Activated T-helper 1 cell treated with anti-CD3 and anti-CD28 coated beads, Interleukin-12 subunit alpha, Interleukin-12 subunit beta, Interleukin-2, Interleukin-4 antibody, amounts not matched to agents 30 ng/mL and 10 ng/mL and 1 ng/mL, durations not matched to agents 14 hours and 24 hours and 36 hours (primary cell): ENCODE results near the gene SSTR4. TPM values are rescaled to one million over a fixed set of nuclear protein-coding genes. Genes with fewer than 3 reads are reported as not detected.

Experiments used
- DNase-seq: peaks from one replicate; pipeline ENCODE4 v3.0.0; 2021; ENCODE audit warnings: low spot score
- H3K27ac Mint-ChIP-seq: one replicate; pipeline ENCODE4 v1.8.0; 2021; ENCODE audit warnings: mild to moderate bottlenecking, mixed read lengths
- H3K27me3 Mint-ChIP-seq: one replicate; pipeline ENCODE4 v1.8.0; 2022; ENCODE audit warnings: mild to moderate bottlenecking, moderate library complexity, mixed read lengths; ENCODE audit not compliant: insufficient read depth
- H3K36me3 Mint-ChIP-seq: one replicate; pipeline ENCODE4 v1.8.0; 2021; ENCODE audit warnings: low read depth, mixed read lengths
- H3K4me1 Mint-ChIP-seq: one replicate; pipeline ENCODE4 v1.8.0; 2021; ENCODE audit warnings: low read depth, mixed read lengths
- H3K4me3 Mint-ChIP-seq: one replicate; pipeline ENCODE4 v1.8.0; 2021; ENCODE audit warnings: mild to moderate bottlenecking, moderate library complexity, mixed read lengths
- H3K9me3 Mint-ChIP-seq: one replicate; pipeline ENCODE4 v1.8.0; 2021; ENCODE audit warnings: mixed read lengths
- intact Hi-C: fragments of 100-400 bp; cut with micrococcal nuclease; formaldehyde crosslinking; loops from one replicate; pipeline ENCODE4 v1.15.1; 2024
- total RNA-seq: library from RNA; stranded (reverse); gene quantifications from 2 replicates; pipeline ENCODE4 v1.2.3, GENCODE V29; 2022

Gene SSTR4
- total RNA-seq, 1 donor from 2014 or later: not detected

- H3K36me3 Mint-ChIP-seq: peaks cover 2% of the 10 kb centered on the region
- no peak for DNase-seq
- no peak overlapping the region for H3K4me3 Mint-ChIP-seq
- intact Hi-C loops: loop anchor here (1.0 to 5.0 kb wide), 2 partner anchors 146 to 184 kb away; no protein-coding TSS in a partner anchor
- no peak overlapping the region for H3K27ac Mint-ChIP-seq
- no peaks in the 10 kb centered on the region for H3K4me1 Mint-ChIP-seq
- H3K9me3 Mint-ChIP-seq: no peaks in the 10 kb centered on the region
- H3K27me3 Mint-ChIP-seq: peaks cover 64% of the 10 kb centered on the region
Measured at GRCh38 chr20:23050847-23051627, 15.9 kb downstream of the SSTR4 start.

GRCh38 chr20:23052904-23053303 is 17.8 kb downstream of the SSTR4 start:
- intact Hi-C loops: loop anchor here (5.0 kb wide), 1 partner anchor 144 kb away; no protein-coding TSS in a partner anchor
- no peak for DNase-seq
- no peaks in the 10 kb centered on the region for H3K9me3 Mint-ChIP-seq
- peaks cover 61% of the 10 kb centered on the region for H3K27me3 Mint-ChIP-seq
- H3K36me3 Mint-ChIP-seq: no peaks in the 10 kb centered on the region
- H3K27ac Mint-ChIP-seq: no peak overlapping the region
- H3K4me1 Mint-ChIP-seq: no peaks in the 10 kb centered on the region
- no peak overlapping the region for H3K4me3 Mint-ChIP-seq

GRCh38 chr20:23058240-23058639 is 23.1 kb downstream of the SSTR4 start:
- Mint-ChIP-seq H3K4me3 (no peak overlapping the region), H3K36me3 (no peaks in the 10 kb centered on the region), H3K9me3 (no peaks in the 10 kb centered on the region), H3K4me1 (no peaks in the 10 kb centered on the region), H3K27me3 (peaks cover 38% of the 10 kb centered on the region), H3K27ac (no peak overlapping the region)
- intact Hi-C loops: no loop called here
- no peak for DNase-seq

- Mint-ChIP-seq H3K4me1 (no peaks in the 10 kb centered on the region), H3K36me3 (no peaks in the 10 kb centered on the region), H3K9me3 (no peaks in the 10 kb centered on the region), H3K4me3 (no peak overlapping the region), H3K27me3 (peaks cover 32% of the 10 kb centered on the region), H3K27ac (no peak overlapping the region)
- DNase-seq: no peak
- intact Hi-C loops: no loop called here
Measured at GRCh38 chr20:23059001-23059400, 23.9 kb downstream of the SSTR4 start.

- no peaks in the 10 kb centered on the region for H3K9me3 Mint-ChIP-seq
- no peaks in the 10 kb centered on the region for H3K36me3 Mint-ChIP-seq
- no peaks in the 10 kb centered on the region for H3K4me1 Mint-ChIP-seq
- no peak overlapping the region for H3K4me3 Mint-ChIP-seq
- intact Hi-C loops: no loop called here
- DNase-seq: no peak
- peaks cover 28% of the 10 kb centered on the region for H3K27me3 Mint-ChIP-seq
- H3K27ac Mint-ChIP-seq: no peak overlapping the region
Measured at GRCh38 chr20:23059846-23060245, 24.7 kb downstream of the SSTR4 start.

- intact Hi-C loops: no loop called here
- Mint-ChIP-seq H3K4me3 (no peak overlapping the region), H3K36me3 (no peaks in the 10 kb centered on the region), H3K9me3 (no peaks in the 10 kb centered on the region), H3K27ac (no peak overlapping the region), H3K4me1 (no peaks in the 10 kb centered on the region), H3K27me3 (peaks cover 25% of the 10 kb centered on the region)
- DNase-seq: no peak
Measured at GRCh38 chr20:23060629-23061028, 25.5 kb downstream of the SSTR4 start.

- Mint-ChIP-seq H3K27ac (no peak overlapping the region), H3K36me3 (no peaks in the 10 kb centered on the region), H3K27me3 (peaks cover 20% of the 10 kb centered on the region), H3K4me1 (no peaks in the 10 kb centered on the region), H3K9me3 (no peaks in the 10 kb centered on the region), H3K4me3 (no peak overlapping the region)
- intact Hi-C loops: no loop called here
- no peak for DNase-seq
Measured at GRCh38 chr20:23061262-23061661, 26.1 kb downstream of the SSTR4 start.

- Mint-ChIP-seq H3K27ac (no peak overlapping the region), H3K9me3 (no peaks in the 10 kb centered on the region), H3K4me1 (no peaks in the 10 kb centered on the region), H3K27me3 (peaks cover 20% of the 10 kb centered on the region), H3K4me3 (no peak overlapping the region), H3K36me3 (no peaks in the 10 kb centered on the region)
- no peak for DNase-seq
- intact Hi-C loops: no loop called here
Measured at GRCh38 chr20:23061734-23062561, 26.8 kb downstream of the SSTR4 start.

- no peak overlapping the region for H3K4me3 Mint-ChIP-seq
- H3K4me1 Mint-ChIP-seq: no peaks in the 10 kb centered on the region
- H3K27me3 Mint-ChIP-seq: peaks cover 19% of the 10 kb centered on the region
- no peaks in the 10 kb centered on the region for H3K36me3 Mint-ChIP-seq
- no peak overlapping the region for H3K27ac Mint-ChIP-seq
- no peaks in the 10 kb centered on the region for H3K9me3 Mint-ChIP-seq
- intact Hi-C loops: no loop called here
- no peak for DNase-seq
Measured at GRCh38 chr20:23062632-23063031, 27.5 kb downstream of the SSTR4 start.

GRCh38 chr20:23063168-23063567 is 28.1 kb downstream of the SSTR4 start:
- Mint-ChIP-seq H3K27me3 (peaks cover 19% of the 10 kb centered on the region), H3K9me3 (no peaks in the 10 kb centered on the region), H3K27ac (no peak overlapping the region), H3K36me3 (no peaks in the 10 kb centered on the region), H3K4me1 (no peaks in the 10 kb centered on the region), H3K4me3 (no peak overlapping the region)
- DNase-seq: no peak
- intact Hi-C loops: no loop called here

GRCh38 chr20:23063581-23063980 is 28.5 kb downstream of the SSTR4 start:
- H3K4me1 Mint-ChIP-seq: no peaks in the 10 kb centered on the region
- H3K27me3 Mint-ChIP-seq: peaks cover 19% of the 10 kb centered on the region
- no peak overlapping the region for H3K27ac Mint-ChIP-seq
- intact Hi-C loops: no loop called here
- no peaks in the 10 kb centered on the region for H3K36me3 Mint-ChIP-seq
- no peak for DNase-seq
- H3K9me3 Mint-ChIP-seq: no peaks in the 10 kb centered on the region
- H3K4me3 Mint-ChIP-seq: no peak overlapping the region

- Mint-ChIP-seq H3K27ac (no peak overlapping the region), H3K9me3 (no peaks in the 10 kb centered on the region), H3K4me1 (no peaks in the 10 kb centered on the region), H3K27me3 (peaks cover 14% of the 10 kb centered on the region), H3K36me3 (no peaks in the 10 kb centered on the region), H3K4me3 (no peak overlapping the region)
- DNase-seq: no peak
- intact Hi-C loops: no loop called here
Measured at GRCh38 chr20:23065266-23066201, 30.4 kb downstream of the SSTR4 start.
